ENCODE data around the gene FGGY. TPM values are rescaled to one million over a fixed set of nuclear protein-coding genes. Genes with fewer than 3 reads are reported as not detected.

The FGGY gene
- total RNA-seq, 1 donor from 2014 or later = 16.4 TPM

DNA sequence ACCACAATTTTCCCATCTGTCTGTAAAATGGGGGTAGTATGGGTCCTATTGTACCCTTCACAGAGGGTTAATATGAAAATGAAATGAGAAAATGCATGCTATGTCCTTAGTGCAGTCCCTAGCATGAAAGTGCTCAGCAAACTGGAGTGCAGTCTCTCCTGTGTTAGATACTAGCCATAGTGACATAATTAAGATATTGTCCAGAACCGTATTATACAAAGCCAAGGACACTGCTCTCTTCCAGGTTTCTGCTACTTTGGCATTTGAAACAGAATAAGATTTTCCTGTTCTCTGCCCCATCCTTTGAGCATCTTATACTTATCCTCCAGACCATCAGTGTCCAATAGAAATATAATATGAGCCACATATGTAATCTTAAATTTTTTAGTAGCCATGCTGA lies 213.4 kb downstream of the FGGY start:
- no peak overlapping the region for H3K27ac Mint-ChIP-seq (ENCODE audit: unreplicated experiment)
- H3K4me3 Mint-ChIP-seq = no peak overlapping the region
- no peaks in the 10 kb centered on the region for H3K9me3 Mint-ChIP-seq
- no peak for DNase-seq (ENCODE audit: low read depth, low spot score)
- no peaks in the 10 kb centered on the region for H3K27me3 Mint-ChIP-seq (ENCODE audit: low read depth)
- H3K4me1 Mint-ChIP-seq = peaks cover 8% of the 10 kb centered on the region
- TF ChIP-seq, protein P1, sequence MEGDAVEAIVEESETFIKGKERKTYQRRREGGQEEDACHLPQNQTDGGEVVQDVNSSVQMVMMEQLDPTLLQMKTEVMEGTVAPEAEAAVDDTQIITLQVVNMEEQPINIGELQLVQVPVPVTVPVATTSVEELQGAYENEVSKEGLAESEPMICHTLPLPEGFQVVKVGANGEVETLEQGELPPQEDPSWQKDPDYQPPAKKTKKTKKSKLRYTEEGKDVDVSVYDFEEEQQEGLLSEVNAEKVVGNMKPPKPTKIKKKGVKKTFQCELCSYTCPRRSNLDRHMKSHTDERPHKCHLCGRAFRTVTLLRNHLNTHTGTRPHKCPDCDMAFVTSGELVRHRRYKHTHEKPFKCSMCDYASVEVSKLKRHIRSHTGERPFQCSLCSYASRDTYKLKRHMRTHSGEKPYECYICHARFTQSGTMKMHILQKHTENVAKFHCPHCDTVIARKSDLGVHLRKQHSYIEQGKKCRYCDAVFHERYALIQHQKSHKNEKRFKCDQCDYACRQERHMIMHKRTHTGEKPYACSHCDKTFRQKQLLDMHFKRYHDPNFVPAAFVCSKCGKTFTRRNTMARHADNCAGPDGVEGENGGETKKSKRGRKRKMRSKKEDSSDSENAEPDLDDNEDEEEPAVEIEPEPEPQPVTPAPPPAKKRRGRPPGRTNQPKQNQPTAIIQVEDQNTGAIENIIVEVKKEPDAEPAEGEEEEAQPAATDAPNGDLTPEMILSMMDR (conservative IDR thresholded peaks at IDR 0.05) = no peak
- H3K36me3 Mint-ChIP-seq (ENCODE audit: low read depth) = peaks cover 2% of the 10 kb centered on the region

DNA sequence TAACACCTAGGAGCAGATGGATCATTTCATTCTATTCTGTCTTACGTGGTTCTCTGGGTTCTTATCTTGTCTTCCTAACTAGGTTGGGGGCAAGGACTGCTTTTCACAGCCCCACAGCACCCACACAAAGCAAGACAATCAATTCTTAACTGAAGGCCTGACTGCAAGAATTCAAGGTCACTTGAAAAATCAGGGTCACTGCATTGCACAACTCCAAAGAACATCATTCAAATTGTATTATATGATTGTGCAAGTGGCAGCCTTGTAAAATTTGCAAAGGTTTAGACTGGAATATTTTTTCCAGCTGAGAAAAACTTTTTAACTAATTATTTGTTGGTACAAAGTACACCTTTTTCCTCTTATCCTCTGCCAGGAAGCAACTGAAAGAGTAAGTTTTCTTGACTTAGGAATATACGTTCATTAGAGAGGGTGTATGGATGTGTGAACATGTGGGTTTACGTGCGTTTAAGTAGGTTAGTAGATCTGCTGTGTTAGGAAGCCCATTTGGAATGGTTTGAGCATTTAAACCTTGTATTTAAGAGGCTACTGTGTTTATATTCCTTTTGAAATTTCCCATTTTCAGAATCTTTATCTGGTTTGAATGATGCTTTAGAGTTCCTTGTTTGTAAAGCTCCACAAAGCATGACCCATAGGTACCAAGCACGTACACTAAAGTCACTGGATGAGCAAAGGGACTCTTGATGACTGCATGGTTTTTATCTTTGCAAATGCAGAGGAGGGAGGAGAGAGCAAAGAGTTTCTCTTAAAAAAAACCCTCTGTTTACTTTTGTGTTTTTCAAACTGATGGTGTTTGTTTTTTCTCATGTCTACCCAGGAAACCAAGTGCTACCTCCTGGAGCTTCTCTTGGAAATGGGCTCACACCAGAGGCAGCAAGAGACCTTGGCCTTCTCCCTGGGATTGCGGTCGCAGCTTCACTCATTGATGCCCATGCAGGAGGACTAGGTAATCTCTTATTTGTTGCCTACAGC lies 214.9 kb downstream of the FGGY start:
- Mint-ChIP-seq H3K36me3 (ENCODE audit: low read depth) (peaks cover 5% of the 10 kb centered on the region), H3K27ac (ENCODE audit: unreplicated experiment) (no peak overlapping the region), H3K4me1 (peaks cover 15% of the 10 kb centered on the region), H3K4me3 (no peak overlapping the region), H3K27me3 (ENCODE audit: low read depth) (no peaks in the 10 kb centered on the region), H3K9me3 (no peaks in the 10 kb centered on the region)
- TF ChIP-seq, protein P1 (conservative IDR thresholded peaks at IDR 0.05) = no peak
- no peak for DNase-seq (ENCODE audit: low read depth, low spot score)

DNA sequence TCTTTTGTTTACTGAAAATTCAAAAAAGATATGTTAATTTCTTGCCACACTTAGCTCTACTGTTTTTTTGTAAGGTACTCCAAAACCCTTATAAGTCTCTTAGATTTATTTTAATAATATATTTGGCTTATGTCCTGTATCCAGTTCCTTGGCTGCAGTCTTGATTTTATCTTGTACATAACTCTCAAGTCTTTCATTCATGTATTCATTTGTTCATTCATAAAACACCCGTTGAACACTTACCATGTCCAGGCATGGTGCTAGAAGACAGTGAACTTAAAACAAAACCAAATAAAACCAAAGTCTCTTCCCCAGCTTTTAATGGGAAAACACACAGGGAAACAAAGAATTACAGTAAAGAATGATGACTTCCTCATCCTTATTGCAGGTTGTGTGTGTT lies 215.8 kb downstream of the FGGY start:
- Mint-ChIP-seq H3K27me3 (ENCODE audit: low read depth) (no peaks in the 10 kb centered on the region), H3K4me3 (no peak overlapping the region), H3K36me3 (ENCODE audit: low read depth) (peaks cover 6% of the 10 kb centered on the region), H3K4me1 (peaks cover 22% of the 10 kb centered on the region), H3K9me3 (no peaks in the 10 kb centered on the region), H3K27ac (ENCODE audit: unreplicated experiment) (no peak overlapping the region)
- DNase-seq (ENCODE audit: low read depth, low spot score) = no peak
- TF ChIP-seq, protein P1 (conservative IDR thresholded peaks at IDR 0.05) = no peak

DNA sequence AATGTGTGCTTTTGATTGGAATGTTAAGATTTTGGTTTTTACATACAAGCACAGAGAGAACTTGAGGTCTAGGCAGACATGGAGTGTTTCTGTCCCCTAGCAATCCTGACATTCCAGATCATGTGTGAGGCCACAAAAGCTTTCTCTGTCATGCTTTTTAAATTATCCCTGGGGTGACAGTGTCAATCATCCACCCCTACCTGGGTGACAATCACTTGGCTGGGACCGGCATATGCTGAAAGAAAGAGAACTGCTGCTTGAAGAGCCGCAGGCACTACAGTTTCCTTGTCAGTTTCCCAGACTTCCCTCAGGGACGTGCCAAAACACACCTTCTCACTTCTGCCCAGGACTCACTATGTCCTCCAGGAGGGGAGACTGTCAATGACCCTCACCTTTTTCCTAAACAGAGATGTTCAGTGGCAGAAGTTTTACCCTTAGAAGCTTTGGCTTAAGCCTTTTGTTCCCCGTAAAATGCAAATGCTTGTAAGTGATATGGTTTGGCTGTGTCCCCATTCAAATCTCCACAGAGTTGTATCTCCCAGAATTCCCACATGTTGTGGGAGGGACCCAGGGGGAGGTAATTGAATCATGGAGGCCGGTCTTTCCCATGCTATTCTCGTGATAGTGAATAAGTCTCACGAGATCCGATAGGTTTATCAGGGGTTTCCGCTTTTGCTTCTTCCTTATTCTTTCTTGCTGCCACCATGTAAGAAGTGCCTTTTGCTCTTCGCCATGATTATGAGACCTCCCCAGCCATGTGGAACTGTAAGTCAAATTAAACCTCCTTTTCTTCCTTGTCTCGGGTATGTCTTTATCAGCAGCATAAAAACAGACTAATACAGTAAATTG lies 217.4 kb downstream of the FGGY start:
- H3K4me3 Mint-ChIP-seq = no peak overlapping the region
- DNase-seq (ENCODE audit: low read depth, low spot score) = no peak
- TF ChIP-seq, protein P1 (conservative IDR thresholded peaks at IDR 0.05) = no peak
- H3K36me3 Mint-ChIP-seq (ENCODE audit: low read depth) = peaks cover 6% of the 10 kb centered on the region
- H3K27ac Mint-ChIP-seq (ENCODE audit: unreplicated experiment) = no peak overlapping the region
- no peaks in the 10 kb centered on the region for H3K27me3 Mint-ChIP-seq (ENCODE audit: low read depth)
- H3K9me3 Mint-ChIP-seq = no peaks in the 10 kb centered on the region
- peaks cover 22% of the 10 kb centered on the region for H3K4me1 Mint-ChIP-seq

DNA sequence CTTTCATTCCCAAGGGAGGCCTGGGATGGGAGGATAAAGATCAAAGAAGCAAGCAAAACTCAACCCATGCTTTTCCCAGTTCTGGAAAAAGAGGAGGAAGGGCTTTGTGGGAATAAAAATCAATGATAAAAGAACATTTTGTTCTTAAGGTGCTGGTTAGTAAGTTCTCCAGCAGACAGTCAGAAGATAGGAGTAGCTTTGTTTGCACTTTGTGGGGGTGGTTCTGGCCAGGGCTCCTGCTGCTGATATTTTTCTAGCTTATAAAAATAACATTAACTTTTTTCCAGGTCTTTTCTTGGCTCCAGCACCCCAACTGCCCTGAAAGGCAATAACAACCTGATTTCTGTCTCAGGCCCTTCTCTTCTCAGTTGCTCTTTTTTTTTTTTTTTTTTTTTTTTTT lies 220.0 kb downstream of the FGGY start:
- peak overlapping the region; percentile 83 for H3K27ac Mint-ChIP-seq (ENCODE audit: unreplicated experiment)
- peaks cover 27% of the 10 kb centered on the region for H3K4me1 Mint-ChIP-seq
- TF ChIP-seq, protein P1 (conservative IDR thresholded peaks at IDR 0.05) = no peak
- H3K36me3 Mint-ChIP-seq (ENCODE audit: low read depth) = peaks cover 6% of the 10 kb centered on the region
- DNase-seq (ENCODE audit: low read depth, low spot score) = no peak
- H3K27me3 Mint-ChIP-seq (ENCODE audit: low read depth) = no peaks in the 10 kb centered on the region
- peak overlapping the region; percentile 40 for H3K4me3 Mint-ChIP-seq
- no peaks in the 10 kb centered on the region for H3K9me3 Mint-ChIP-seq

Data from neural crest cell (in vitro differentiated cells).